ENCODE measurements around the gene AK5. TPM values are rescaled to one million over a fixed set of nuclear protein-coding genes. Genes with fewer than 3 reads are reported as not detected.

The AK5 gene
- total and polyA plus RNA-seq, 12 donors: 0.25 to 1.7 (median 0.87) TPM

DNA sequence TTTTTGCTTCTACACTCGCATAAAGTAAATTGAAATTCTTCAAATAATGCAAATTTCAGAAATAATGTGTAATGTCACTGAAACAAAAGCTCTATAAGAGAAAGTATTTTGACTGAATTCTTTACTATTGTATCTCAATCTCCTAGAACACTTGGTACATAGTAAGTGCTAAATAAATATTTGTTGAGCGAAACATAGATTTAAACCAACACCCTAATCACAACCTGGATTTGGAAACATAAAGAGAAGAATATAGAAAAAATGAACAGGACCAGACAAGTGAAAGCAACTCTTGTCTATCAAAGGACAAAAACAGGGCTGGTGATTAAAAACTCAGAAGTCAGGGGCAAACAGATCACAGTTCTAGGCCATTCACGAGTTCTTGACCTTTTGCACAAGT is 74.3 kb downstream of the AK5 start:
- Histone ChIP-seq H3K36me3 (no peaks in the 10 kb centered on the region), H3K9me3 (no peaks in the 10 kb centered on the region), H3K27me3 (no peaks in the 10 kb centered on the region), H3K4me3 (no peak overlapping the region), H3K4me1 (no peaks in the 10 kb centered on the region), H3K27ac (no peak overlapping the region)
- intact Hi-C loops (cut with DNase I): no loop called here
- ATAC-seq: no peak
- no peak for DNase-seq
- WGBS, 2 donors: 82 to 90% methylated on average over 3 of the region's 3 CpGs
- TF ChIP-seq, protein P1, sequence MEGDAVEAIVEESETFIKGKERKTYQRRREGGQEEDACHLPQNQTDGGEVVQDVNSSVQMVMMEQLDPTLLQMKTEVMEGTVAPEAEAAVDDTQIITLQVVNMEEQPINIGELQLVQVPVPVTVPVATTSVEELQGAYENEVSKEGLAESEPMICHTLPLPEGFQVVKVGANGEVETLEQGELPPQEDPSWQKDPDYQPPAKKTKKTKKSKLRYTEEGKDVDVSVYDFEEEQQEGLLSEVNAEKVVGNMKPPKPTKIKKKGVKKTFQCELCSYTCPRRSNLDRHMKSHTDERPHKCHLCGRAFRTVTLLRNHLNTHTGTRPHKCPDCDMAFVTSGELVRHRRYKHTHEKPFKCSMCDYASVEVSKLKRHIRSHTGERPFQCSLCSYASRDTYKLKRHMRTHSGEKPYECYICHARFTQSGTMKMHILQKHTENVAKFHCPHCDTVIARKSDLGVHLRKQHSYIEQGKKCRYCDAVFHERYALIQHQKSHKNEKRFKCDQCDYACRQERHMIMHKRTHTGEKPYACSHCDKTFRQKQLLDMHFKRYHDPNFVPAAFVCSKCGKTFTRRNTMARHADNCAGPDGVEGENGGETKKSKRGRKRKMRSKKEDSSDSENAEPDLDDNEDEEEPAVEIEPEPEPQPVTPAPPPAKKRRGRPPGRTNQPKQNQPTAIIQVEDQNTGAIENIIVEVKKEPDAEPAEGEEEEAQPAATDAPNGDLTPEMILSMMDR (IDR thresholded peaks at IDR 0.05): no peak

DNA sequence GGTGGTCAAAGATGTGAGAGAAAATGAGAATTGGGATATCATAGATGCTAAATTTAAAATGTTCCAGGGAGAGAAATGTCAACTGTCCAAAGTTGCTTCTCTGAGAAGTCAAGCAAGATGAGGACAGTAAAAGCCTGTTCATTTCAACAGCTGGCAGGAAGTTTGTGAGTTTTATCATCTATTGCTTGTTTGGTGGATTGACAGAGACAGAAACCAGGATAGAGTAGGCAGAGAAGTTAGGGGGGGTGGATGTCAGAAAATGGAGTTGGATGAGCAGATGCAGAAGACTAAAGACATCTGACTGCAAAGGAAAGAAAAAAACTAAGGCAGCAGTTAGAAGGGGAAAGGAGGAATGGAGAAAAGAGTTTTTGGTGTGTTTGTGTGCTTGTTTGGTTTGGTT is 78.4 kb downstream of the AK5 start:
- no peaks in the 10 kb centered on the region for H3K9me3 ChIP-seq
- no peak overlapping the region for H3K27ac ChIP-seq
- no peak for DNase-seq
- H3K4me3 ChIP-seq: no peak overlapping the region
- no peaks in the 10 kb centered on the region for H3K36me3 ChIP-seq
- ATAC-seq: no peak
- H3K27me3 ChIP-seq: no peaks in the 10 kb centered on the region
- H3K4me1 ChIP-seq: no peaks in the 10 kb centered on the region
- intact Hi-C loops (cut with DNase I): no loop called here
- TF ChIP-seq, protein P1 (IDR thresholded peaks at IDR 0.05): no peak

DNA sequence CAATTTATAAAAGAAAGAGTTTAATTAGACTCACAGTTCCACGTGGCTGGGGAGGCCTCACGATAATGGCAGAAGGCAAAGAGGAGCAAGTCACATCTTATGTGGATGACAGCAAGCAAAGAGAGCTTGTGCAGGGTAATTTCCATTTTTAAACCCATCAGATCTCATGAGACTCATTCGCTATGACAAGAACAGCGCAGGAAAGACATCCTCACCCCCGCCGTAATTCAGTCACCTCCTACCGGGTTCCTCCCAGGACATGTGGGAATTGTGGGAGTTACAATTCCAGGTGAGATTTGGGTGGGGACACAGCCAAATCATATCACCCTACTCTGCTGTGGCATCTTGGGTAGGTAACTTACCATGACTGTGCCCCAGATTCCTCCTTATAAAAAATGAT is 79.8 kb downstream of the AK5 start:
- no peaks in the 10 kb centered on the region for H3K9me3 ChIP-seq
- intact Hi-C loops (cut with DNase I): no loop called here
- DNase-seq (no peak), ATAC-seq (no peak)
- H3K27me3 ChIP-seq: no peaks in the 10 kb centered on the region
- TF ChIP-seq, protein P1 (IDR thresholded peaks at IDR 0.05): no peak
- no peak overlapping the region for H3K27ac ChIP-seq
- no peak overlapping the region for H3K4me3 ChIP-seq
- H3K36me3 ChIP-seq: no peaks in the 10 kb centered on the region
- no peaks in the 10 kb centered on the region for H3K4me1 ChIP-seq
- 88% methylated on average over 7 of the region's 7 CpGs for WGBS, 2 donors

DNA sequence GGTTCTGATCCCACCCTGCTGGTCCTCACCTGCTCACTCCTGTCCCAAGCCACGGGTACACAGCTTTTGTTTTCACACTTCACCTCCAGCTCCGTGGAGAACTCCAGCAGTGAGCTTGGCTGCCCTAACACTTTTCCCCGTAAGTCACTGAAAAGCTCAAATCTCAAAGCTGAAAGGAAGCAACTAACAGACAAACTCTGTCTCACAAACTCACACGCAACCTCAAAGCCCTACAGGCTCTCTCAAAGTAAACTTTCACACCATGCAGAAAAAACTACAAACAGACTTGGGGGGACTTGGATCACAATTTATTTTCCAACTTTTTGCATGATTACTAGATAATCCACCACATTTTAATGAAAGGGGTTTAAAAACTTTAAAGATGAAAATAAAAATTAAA is 88.3 kb downstream of the AK5 start:
- Histone ChIP-seq H3K36me3 (no peaks in the 10 kb centered on the region), H3K27ac (no peak overlapping the region), H3K4me1 (no peaks in the 10 kb centered on the region), H3K9me3 (no peaks in the 10 kb centered on the region), H3K4me3 (no peak overlapping the region), H3K27me3 (no peaks in the 10 kb centered on the region)
- DNase-seq (no peak), ATAC-seq (no peak)
- 35 to 39% methylated on average over 4 of the region's 4 CpGs for WGBS, 2 donors
- intact Hi-C loops (cut with DNase I): no loop called here
- TF ChIP-seq, protein P1 (IDR thresholded peaks at IDR 0.05): no peak
